Activated gamma-delta T cell treated with anti-CD3 and anti-CD28 coated beads, Interleukin-2, amount 50 U/mL, for 16 hours (primary cell): Measurements from ENCODE around the gene PARP9.

Experiments
- DNase-seq: peaks from one replicate; pipeline ENCODE4 v3.0.0-alpha.2; 2020; ENCODE audit warnings: low read depth

The PARP9 gene

DNA sequence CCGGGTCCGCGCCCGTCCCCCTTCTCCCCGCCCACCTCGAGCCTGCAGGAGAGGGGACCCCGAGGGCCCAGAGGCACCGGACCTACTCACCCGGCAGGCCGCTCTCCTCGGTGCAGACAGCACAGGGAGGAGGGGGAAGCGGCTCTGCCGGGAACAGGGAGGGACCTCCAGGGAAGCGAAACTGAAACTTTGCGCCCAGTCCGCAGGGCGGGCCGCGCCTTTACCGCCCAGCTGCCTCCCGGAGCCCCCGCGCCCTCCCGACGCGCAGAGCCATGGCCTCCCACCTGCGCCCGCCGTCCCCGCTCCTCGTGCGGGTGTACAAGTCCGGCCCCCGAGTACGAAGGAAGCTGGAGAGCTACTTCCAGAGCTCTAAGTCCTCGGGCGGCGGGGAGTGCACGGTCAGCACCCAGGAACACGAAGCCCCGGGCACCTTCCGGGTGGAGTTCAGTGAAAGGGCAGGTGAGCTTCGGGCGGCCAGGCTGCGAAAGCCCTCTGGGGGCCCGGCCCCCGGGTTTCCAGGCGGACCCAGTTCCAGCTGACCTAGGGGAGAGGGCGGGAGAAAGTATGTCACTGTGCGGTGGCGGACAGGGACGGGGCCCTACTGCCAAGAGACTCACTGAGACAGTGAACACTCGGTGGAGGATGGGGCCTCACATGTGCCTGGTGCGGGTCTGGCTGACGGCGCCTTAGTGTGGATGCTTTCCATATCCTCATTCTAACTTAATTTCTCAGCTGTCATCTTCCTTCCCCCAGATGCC, at the start of gene PARP9, which contains the start of gene DTX3L:
TSS of gene PARP9 (minus strand) at position 146 of the 758 bp plus-strand sequence. CDS start 4,680 bp downstream, outside the sequence.
TSS of gene DTX3L (plus strand) at position 184 of the 758 bp plus-strand sequence. CDS start at position 273, 89 bp downstream.
- DNase-seq = peak; percentile 60

DNA sequence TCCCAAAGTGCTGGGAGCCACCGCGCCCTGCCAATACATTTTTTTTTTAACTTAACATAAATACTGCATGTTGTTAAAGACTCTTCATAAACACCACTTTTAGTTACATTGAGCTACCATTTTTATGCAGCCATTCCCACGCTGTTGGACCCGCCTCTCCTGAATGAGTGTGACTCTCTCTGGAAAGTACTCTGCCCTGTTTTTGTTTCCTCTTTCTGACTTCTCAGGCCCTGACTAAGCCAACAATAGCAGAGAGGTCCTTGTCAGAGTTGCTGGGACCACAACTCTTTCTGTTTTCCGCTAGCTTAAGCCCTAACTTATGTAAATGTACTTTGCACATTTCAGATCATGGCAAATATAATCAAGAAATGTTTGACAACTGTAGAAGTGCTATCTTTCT, 48.6 kb upstream of the PARP9 start:
- no peak for DNase-seq

DNA sequence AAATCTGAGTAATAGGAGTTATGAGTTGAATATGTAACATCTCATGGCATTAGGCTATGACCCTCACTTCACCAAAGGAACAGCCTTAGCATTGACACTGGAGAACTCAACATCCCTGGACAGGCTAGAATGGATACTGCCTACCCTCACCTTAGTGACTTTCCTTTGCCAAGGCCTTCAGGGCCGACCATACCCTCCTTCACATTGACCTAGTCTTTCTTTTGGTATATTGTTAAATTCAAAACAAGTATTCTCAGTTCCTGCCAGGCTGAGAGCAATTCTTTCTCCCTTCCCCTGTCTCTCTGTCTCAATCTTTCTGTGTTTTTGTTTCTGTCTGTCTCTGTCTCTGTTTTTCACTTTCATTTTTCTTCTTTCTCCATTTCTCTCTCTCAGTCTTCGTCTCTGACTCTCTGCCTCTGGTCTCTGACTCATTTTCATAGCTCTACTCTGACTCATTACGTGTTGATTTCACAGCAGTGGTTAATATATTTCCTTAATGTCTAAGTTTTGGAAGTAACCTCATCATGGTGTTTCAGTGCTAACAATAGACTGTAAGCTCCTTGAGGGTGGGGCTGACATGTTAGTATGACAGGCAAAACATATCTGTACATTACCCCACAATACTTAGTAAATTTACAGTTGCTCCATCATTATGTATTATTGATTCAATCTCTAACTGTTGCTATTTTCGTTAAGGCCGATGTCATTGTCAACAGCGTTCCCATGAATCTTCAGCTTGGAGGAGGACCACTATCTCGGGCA, 45.9 kb upstream of the PARP9 start:
- no peak for DNase-seq

DNA sequence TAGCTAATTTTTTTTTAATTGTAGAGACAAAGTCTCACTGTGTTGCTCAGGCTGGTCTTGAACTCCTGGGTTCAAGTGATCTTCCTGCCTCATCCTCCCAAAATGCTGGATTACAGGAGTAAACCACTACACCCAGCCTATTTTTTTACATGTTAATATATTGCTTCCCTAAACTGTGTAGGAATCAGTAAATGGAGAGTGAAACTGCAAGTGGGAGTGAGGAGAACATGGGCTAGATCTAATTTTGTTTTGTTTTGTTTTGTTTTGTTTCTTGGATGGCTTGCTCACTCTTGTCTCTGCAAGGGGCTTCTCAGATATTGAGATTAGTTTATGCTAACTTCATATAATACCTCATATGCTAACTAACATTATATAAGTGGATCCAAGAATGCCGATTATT, 44.8 kb upstream of the PARP9 start:
- DNase-seq = no peak

DNA sequence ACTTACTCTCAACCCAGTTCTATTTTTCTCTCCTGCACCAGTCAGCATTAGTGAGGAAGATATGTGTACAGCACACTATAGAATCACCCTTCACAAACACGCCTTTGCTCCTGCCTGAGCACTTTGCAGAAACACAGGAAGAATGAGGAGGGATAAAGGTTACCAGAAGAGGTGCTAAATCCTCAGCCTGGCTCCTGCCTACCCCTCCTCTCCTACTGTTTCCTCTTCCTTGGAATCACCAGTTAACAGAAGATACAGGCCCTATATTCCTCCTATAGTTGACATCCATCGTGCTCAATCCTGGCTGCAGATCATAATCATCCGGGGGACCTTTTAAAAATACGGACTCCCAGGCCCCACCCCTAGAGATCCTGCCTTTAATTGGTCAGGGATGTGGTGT, 42.2 kb upstream of the PARP9 start:
- no peak for DNase-seq

DNA sequence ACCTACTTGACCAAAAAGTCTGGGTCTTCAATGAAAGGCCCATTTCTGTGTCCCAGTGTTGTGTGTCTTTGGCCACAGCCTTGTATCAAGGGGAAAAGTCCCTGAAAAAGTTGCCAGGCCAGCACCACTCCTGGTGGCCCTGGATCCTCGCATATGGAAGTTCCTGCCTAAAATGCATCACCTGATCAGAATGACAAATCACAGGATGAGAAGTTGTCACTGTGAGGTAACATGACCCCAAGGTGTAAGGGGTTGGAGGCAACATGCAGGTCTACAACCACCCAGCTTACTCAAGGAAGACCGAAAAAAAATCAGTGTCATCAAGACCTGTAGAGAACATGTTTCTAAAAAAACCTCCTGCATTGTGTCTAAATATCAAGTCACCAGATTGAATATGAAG, 39.0 kb upstream of the PARP9 start:
- no peak for DNase-seq

DNA sequence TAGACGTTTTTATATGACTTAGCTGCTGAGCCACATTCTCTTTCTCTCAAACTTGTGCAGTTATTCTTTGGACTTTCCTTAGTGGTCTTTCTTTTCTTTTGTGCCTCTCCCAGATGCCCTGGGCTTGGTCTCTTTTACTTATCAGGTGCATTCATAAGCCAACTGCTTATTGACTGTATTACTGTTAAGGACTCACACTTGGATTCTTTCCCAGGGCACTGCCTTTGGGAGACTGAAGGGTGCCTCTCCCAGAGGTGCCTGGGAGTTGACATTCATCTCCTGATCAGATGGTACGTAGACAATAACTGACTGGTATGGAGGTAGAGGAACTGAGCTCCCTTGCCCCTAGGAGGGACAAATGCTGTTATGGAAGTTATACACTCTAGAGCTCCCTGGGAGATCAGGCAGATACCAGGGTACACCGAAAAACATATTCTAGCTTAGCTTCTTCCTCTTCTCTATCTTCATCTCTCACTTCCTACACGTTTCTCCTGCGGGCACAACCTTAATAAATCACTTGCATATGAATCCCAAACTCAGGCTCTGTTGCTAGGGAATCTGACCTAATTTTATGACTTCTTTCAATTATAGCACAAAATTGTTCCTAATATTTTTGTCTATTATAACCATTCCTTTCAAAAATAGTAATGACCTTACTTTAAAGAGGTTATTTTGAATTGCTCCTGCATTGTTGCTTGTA, 38.1 kb upstream of the PARP9 start:
- DNase-seq = no peak

DNA sequence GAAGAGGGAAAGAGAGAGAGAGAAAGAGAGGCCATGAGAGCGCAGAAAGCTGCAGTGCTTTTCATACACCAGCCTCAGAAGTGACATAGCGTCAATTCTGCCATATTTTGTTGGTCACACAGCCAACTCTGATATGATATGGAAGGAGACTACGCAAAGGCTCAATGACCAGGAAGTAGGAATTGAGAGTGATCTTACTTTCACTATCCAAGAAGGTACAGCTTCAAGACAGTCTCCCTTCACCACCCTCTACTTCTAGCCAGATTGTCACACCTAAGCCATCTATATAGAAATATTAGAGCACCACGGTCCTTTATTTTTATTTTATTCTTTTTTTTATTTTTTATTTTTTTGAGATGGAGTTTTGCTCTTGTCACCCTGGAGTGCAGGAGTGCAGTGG, 34.5 kb upstream of the PARP9 start:
- no peak for DNase-seq

DNA sequence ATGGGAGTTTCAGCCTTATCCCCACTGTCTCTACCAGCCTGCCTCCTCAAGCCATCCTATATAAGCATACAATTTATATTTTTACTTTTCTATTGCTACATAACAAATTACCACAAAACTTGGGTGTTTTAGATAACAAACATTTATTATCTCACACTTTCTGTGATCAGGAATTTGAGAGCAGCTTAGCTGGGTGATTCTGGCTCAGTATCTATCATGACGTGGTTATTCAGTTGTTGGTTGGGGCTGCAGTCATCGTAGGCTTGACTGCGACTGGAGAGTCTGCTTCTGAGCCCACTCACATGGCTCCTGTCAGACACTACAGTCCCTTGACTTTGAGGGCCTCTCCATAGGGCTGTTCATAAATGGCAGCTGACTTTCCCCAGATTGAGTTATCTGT, 34.1 kb upstream of the PARP9 start:
- DNase-seq = no peak

DNA sequence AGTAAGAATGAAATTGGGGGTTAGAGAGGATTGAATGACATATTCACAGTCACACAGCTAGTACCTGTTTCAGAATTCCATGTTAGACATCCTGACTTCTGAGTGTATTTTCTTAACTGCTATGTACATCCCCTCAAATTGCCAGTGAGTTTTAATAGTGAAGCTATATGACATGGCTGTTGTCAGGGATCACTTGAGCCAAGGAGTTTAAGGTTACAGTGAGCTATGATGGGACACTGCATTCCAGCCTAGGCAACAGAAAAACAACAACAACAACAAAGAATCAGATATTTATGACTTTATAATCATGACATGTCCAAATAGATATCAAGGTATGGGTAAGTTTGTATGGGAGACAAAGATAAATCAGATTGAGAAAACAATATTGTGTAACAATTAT, 29.9 kb upstream of the PARP9 start:
- DNase-seq = no peak

DNA sequence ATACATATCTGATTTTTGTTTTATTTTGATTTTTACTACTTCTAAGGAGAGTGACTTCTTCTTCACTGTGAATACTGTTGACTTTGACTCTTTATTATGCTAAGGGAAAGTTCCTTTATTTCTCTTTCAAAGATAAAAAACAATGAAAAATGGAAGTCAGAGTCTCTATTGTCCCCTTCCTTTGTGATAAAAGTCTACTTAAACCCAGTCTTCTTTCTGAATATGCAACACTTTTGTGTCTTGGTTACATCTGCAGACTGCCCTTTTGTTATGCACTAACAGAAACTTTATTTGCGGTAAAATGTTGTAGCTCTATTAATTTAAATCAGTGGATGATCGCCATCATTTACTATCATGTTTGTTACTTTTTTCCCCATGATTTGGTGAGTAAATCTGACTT, 26.5 kb upstream of the PARP9 start:
- no peak for DNase-seq

DNA sequence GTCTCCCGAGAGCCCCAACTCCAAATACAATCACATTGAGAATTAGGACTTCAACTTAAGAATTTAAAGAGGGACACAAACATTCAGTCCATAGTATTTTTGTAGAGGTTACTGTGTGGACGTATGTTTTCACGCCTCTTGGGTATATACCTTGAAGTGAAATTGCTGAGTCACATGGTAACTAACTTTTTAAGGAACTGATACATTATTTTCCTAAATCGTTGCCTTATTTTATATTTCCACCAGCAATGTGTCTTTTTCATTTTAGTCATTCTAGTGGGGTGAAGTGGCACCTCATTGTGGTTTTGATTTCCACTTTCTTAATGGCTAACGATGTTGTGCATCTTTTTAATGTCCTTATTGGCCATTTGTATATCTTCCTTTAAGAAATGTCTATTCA, 25.2 kb upstream of the PARP9 start:
- DNase-seq = no peak

DNA sequence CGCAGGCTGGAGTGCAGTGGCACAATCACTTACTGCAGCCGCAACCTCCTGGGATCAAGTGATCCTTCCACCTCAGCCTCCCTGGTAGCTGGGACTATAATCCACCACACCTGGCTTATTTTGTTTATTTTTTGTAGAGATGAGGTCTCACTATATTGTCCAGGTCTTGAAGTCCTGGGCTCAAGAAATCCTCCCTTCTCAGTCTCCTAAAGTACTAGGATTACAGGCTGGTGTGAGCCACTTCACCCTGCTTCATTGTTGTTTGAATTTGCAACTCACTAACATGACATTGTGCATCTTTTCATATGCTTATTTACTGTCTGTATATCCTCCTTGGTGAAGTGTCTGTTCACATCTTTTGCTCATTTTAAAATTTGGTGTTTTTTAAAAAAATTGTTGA, 23.5 kb upstream of the PARP9 start:
- DNase-seq = no peak

DNA sequence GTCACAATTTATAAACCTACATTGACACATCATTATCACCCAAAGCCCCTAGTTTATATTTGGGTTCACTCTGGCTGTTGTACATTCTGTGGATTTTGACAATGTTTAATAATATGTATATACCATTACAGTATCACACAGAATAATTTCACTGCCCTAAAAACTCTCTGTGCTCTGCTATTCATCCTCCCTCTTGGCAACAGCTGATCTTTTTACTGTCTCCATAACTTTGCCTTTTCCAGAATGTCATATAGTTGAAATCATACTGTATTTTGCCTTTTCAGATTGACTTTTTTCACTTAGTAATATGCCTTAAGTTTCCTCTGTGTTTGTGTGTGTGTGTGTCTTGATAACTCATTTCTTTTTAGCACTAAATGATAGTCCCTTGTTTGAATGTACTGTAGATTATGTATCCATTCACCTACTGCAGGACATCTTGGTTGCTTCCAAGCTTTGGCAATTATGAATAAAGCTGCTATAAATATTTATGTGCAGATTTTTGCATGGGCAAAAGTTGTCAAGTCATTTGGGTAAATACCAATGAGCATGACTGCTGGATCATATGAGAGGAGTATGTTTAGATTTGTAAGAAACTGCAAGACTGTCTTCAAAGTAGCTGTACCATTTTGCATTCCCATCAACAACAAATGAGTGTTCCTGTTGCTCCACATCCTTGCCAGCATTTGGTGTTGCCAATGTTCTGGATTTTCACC, 22.8 kb upstream of the PARP9 start:
- DNase-seq = no peak

DNA sequence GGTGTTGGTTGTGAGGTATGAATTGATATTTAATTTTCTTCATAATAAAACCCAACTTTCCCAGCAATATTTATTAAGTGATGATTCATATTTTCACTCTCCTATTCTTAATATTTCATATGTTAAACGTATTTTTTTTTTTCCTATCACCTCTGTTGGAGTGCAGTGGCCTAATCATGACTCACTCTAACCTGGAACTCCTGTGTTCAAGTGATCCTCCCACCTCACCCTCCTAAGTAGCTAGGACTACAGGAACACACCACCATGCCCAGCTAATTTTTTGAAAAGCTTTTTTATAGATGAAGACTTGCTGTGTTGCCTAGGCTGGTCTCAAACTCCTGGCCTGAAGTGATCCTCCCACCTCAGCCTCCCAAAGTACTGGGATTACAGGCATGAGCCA, 22.0 kb upstream of the PARP9 start:
- no peak for DNase-seq

DNA sequence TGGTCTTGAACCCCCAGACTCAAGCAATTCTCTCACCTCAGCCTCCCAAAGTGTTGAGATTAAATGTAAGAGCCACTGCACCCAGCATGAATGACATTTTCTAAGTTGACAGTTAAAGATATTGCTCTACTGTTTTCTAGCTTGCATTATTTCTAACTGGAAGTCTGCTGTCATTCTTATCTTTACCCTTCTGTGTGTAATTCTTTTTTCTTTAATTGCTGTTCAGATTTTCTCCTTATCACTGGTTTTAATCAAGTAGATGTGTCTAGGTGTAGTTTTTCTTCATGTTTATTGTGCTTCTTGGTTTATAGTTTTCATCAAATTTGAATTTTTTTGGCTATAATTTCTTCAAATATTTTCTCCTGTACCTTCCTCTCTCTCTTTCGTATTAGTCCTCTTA, 18.3 kb upstream of the PARP9 start:
- DNase-seq = no peak

DNA sequence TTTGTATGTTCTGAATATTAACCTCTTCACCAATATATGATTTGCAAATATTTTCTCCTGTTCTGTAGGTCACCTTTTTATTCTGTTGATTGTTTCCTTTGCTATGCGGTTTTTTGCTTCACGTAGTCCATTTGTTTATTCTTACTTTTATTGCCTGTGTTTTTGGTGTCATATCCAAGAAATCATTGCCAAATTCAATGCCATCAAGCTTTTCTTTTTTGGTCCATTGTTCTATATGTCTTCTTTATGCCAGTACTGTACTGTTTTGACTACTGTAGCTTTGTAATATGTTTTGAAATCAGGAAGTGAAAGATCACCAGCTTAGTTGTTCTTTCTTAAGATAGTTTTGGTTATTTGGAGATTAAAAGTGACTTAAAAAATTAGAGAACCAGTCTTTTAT, 17.5 kb upstream of the PARP9 start:
- no peak for DNase-seq

DNA sequence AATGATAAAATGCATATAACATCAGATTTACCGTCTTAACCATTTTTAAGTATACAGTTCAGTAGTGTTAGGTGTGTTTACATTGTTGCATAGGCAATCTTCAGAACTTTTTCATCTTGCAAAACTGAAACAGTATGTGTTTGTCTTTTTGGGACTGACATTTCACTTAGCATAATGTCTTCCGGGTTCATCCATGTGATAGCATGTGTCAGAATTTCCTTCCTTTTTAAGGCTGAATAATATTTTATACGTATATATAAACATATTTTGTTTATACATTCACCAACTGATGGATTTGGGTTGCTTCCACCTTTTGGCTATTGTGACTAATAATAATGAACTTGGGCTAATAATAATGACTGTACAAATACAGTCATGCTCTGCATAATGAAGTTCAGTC, 16.4 kb upstream of the PARP9 start:
- DNase-seq = no peak

DNA sequence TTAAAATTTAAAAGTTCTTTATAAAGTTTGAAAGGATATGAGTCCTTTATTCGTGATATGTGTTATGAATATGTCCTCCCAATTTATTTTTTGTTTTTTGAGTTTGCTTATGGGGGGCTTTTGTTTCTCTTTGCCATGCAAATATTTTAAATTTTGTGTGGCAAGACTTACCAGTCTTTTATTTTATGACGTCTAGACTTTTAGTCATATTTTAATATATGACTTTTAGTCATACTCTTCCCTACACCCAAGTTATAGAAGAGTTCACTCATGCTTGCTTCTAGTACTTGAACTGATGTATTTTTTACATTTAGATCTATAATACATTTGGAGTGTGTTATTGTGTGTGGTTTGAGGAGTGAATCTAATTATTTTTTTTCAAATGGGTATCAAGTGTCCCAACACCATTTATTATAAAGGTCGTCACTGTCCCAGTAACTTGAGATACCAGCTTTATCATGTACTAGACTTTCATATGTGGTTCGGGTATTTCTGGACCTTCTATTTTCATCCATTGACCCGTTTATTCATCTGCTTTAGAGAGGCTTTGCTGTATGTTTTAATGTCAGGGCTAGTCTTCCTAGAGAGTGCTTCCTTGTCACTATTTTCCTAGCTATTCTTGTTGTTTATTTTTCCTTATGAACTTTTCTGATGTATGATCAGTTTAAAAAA, 14.1 kb upstream of the PARP9 start:
- no peak for DNase-seq

DNA sequence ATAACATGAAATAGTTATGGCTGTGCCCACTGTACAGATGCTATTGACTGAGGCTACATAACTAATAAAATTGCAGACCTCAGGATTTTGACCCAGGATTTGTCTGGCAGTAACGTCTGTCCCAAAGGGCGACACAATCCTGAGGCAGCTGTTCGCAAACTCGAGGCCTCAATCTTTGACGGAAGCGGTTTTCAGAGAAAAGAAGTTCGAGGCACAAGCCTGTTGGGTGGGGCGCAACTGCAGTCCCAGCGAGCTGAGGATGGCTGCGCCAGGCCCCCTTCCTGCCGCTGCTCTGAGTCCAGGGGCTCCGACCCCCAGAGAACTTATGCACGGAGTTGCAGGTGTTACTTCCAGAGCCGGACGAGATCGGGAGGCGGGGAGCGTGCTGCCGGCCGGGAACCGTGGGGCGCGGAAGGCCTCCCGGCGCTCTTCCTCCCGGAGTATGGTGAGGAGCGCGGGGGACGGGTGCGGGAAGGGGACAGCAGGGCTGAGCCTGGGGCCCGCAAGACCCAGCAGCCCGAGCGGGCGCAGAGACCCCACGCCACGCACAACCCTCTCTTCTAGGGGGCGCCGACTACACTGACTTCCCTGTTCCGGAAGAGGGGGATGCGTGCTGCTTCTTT, 13.4 kb upstream of the PARP9 start, which contains the start of gene PARP15:
TSS of gene PARP15 (plus strand) at position 242 of the 623 bp plus-strand sequence. CDS start at position 260, 18 bp downstream.
- DNase-seq = peak; percentile 14
